ENCODE data around the gene IL3. TPM values are rescaled to one million over a fixed set of nuclear protein-coding genes. Genes with fewer than 3 reads are reported as not detected.

The IL3 gene
- total and polyA plus RNA-seq, 2 experiments from 2014 or later, result not detected

DNA sequence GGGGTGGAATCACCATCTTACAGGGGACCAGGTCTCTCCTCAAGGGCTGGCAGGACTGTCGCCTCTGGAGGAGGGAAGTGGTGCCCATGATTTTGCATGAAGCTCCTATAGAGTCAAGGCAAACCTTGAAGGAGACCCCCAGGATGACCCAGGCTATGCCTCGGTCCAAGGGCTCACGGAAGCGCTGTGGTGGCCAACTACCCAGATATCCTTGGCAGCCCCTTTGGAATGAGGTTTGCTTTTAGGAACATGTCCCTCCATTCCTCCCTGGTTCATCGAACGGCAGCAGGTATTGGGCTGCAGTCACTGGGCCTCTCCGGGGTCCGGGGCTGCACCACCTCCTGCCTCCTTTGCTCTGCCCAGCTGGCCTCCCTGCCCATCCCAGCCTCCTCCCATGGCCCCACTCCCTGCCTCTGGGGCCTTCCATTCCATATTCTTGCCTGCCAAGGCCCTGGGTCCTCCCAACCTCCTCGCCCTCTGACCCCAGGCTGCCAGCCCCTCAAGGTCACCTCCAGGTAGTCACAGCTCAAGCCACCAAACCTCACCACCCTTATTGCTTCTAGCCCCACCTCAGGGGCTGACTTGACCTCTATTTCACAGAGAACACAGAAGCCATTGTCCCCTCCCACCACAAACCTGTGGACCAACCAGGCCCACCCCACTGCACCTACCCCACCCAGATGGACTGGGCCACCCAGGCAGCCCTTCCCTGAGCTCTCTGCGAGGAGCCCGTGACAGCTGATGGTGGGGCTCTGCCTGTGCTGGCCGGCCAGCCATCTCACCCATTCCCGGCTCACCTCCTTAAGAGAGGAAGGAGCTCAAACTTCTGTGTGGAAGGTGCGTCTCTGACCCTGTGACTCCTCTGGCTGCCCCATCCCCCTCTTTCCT, 3.6 kb upstream of the IL3 start (continued):
- TF ChIP-seq, protein P1, sequence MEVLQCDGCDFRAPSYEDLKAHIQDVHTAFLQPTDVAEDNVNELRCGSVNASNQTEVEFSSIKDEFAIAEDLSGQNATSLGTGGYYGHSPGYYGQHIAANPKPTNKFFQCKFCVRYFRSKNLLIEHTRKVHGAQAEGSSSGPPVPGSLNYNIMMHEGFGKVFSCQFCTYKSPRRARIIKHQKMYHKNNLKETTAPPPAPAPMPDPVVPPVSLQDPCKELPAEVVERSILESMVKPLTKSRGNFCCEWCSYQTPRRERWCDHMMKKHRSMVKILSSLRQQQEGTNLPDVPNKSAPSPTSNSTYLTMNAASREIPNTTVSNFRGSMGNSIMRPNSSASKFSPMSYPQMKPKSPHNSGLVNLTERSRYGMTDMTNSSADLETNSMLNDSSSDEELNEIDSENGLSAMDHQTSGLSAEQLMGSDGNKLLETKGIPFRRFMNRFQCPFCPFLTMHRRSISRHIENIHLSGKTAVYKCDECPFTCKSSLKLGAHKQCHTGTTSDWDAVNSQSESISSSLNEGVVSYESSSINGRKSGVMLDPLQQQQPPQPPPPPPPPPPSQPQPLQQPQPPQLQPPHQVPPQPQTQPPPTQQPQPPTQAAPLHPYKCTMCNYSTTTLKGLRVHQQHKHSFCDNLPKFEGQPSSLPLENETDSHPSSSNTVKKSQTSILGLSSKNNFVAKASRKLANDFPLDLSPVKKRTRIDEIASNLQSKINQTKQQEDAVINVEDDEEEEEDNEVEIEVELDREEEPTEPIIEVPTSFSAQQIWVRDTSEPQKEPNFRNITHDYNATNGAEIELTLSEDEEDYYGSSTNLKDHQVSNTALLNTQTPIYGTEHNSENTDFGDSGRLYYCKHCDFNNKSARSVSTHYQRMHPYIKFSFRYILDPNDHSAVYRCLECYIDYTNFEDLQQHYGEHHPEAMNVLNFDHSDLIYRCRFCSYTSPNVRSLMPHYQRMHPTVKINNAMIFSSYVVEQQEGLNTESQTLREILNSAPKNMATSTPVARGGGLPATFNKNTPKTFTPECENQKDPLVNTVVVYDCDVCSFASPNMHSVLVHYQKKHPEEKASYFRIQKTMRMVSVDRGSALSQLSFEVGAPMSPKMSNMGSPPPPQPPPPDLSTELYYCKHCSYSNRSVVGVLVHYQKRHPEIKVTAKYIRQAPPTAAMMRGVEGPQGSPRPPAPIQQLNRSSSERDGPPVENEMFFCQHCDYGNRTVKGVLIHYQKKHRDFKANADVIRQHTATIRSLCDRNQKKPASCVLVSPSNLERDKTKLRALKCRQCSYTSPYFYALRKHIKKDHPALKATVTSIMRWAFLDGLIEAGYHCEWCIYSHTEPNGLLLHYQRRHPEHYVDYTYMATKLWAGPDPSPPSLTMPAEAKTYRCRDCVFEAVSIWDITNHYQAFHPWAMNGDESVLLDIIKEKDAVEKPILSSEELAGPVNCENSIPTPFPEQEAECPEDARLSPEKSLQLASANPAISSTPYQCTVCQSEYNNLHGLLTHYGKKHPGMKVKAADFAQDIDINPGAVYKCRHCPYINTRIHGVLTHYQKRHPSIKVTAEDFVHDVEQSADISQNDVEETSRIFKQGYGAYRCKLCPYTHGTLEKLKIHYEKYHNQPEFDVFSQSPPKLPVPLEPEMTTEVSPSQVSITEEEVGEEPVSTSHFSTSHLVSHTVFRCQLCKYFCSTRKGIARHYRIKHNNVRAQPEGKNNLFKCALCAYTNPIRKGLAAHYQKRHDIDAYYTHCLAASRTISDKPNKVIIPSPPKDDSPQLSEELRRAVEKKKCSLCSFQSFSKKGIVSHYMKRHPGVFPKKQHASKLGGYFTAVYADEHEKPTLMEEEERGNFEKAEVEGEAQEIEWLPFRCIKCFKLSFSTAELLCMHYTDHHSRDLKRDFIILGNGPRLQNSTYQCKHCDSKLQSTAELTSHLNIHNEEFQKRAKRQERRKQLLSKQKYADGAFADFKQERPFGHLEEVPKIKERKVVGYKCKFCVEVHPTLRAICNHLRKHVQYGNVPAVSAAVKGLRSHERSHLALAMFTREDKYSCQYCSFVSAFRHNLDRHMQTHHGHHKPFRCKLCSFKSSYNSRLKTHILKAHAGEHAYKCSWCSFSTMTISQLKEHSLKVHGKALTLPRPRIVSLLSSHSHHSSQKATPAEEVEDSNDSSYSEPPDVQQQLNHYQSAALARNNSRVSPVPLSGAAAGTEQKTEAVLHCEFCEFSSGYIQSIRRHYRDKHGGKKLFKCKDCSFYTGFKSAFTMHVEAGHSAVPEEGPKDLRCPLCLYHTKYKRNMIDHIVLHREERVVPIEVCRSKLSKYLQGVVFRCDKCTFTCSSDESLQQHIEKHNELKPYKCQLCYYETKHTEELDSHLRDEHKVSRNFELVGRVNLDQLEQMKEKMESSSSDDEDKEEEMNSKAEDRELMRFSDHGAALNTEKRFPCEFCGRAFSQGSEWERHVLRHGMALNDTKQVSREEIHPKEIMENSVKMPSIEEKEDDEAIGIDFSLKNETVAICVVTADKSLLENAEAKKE (CRISPR knock-in tag; IDR thresholded peaks at IDR 0.05), result no peak
- TF ChIP-seq, protein P2, sequence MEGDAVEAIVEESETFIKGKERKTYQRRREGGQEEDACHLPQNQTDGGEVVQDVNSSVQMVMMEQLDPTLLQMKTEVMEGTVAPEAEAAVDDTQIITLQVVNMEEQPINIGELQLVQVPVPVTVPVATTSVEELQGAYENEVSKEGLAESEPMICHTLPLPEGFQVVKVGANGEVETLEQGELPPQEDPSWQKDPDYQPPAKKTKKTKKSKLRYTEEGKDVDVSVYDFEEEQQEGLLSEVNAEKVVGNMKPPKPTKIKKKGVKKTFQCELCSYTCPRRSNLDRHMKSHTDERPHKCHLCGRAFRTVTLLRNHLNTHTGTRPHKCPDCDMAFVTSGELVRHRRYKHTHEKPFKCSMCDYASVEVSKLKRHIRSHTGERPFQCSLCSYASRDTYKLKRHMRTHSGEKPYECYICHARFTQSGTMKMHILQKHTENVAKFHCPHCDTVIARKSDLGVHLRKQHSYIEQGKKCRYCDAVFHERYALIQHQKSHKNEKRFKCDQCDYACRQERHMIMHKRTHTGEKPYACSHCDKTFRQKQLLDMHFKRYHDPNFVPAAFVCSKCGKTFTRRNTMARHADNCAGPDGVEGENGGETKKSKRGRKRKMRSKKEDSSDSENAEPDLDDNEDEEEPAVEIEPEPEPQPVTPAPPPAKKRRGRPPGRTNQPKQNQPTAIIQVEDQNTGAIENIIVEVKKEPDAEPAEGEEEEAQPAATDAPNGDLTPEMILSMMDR (conservative IDR thresholded peaks at IDR 0.05; ENCODE audit: low read depth in 2 of 2), result no peak
- no peak for TF ChIP-seq EZH2 (IDR thresholded peaks at IDR 0.05; ENCODE audit: low read depth, unreplicated experiment)

DNA sequence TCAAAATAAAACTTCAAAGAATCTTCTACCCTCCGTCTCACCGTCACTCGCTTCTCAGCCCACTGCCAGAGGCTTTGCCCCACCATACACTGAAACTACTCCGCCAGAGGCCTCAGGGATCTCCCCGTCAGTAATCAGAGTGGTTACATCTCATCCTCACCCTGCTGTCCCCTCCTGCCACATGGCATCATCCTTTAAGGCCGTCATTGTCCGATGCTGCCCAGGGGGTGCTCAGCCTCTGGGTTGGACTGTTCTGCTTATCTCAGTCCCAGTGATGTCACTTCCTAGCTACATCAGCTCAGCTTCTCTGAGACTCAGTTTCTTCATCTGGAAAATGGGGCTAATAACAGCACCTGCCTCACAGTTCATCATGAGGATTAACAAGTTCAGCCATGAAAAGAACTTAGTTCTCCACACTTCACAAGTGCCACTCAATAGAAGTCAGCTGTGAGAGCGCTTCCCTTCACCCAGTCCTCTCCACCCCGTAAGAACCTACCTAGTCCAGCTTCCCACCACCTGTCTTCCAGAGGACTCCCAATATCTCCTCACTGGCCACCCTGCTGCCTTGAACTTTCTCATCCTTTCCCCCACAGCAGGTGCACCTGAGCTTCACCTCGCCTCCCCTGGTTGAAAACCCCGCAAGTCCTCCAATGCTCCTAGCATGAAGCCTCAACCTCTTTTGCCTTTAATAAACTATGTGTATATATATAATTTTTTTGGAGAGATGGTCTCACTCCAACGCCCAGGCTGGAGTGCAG, 2.8 kb upstream of the IL3 start:
- Mint-ChIP-seq H3K9me3 (no peaks in the 10 kb centered on the region), H3K27me3 (ENCODE audit: insufficient read depth, low read depth, poor library complexity) (peaks cover 5% of the 10 kb centered on the region), H3K36me3 (ENCODE audit: low read depth) (no peaks in the 10 kb centered on the region), H3K4me1 (peaks cover 8% of the 10 kb centered on the region), H3K4me3 (no peak overlapping the region), H3K27ac (no peak overlapping the region)
- no peaks in the 10 kb centered on the region for H3K79me2 ChIP-seq (replicated peaks; ENCODE audit: insufficient read depth)
- no peak overlapping the region for H3K27ac ChIP-seq (ENCODE audit: low read depth)
- DNase-seq (ENCODE audit: low spot score) (no peak), ATAC-seq (no peak)
- no peaks in the 10 kb centered on the region for H3K4me1 ChIP-seq (ENCODE audit: insufficient read depth)
- H4K20me1 ChIP-seq (replicated peaks; ENCODE audit: insufficient read depth), result no peaks in the 10 kb centered on the region
- no peak overlapping the region for H3K4me3 ChIP-seq
- H3K4me2 ChIP-seq, result no peak overlapping the region
- H2AFZ ChIP-seq, result no peak overlapping the region
- H3K9me2 ChIP-seq (ENCODE audit: insufficient read depth), result no peaks in the 10 kb centered on the region; the same call in 1 of the 2 replicates
- H3K27me3 ChIP-seq (ENCODE audit: insufficient read depth), result no peaks in the 10 kb centered on the region
- no peaks in the 10 kb centered on the region for H3F3A ChIP-seq (replicated peaks; ENCODE audit: low read depth)
- H3K36me3 ChIP-seq (ENCODE audit: insufficient read depth), result no peaks in the 10 kb centered on the region
- no peak for TF ChIP-seq POLR2AphosphoS5 (IDR thresholded peaks at IDR 0.05; ENCODE audit: low read depth)
- no peak for TF ChIP-seq JUNB (IDR thresholded peaks at IDR 0.05; ENCODE audit: unreplicated experiment)
- TF ChIP-seq ETS1 (IDR thresholded peaks at IDR 0.05), result no peak
- no peak for TF ChIP-seq ZNF114 (CRISPR knock-in tag; IDR thresholded peaks at IDR 0.05)
- no peak for TF ChIP-seq ZNF331 (CRISPR knock-in tag; IDR thresholded peaks at IDR 0.05; ENCODE audit: low read depth)
- TF ChIP-seq EZH2 (IDR thresholded peaks at IDR 0.05; ENCODE audit: low read depth, unreplicated experiment), result no peak

Measured in GM23338 (cell line).